ENCODE measurements around the gene LRRC36. TPM values are rescaled to one million over a fixed set of nuclear protein-coding genes. Genes with fewer than 3 reads are reported as not detected.
A peak's percentile ranks its signal among the peaks of the same experiment; 100 is the strongest.

Gene LRRC36
- total and polyA plus RNA-seq, 2 of the 13 experiments (the other 11 are each of a cell fraction or from before 2014, with no cell fraction given): 0.12 to 0.15 TPM

DNA sequence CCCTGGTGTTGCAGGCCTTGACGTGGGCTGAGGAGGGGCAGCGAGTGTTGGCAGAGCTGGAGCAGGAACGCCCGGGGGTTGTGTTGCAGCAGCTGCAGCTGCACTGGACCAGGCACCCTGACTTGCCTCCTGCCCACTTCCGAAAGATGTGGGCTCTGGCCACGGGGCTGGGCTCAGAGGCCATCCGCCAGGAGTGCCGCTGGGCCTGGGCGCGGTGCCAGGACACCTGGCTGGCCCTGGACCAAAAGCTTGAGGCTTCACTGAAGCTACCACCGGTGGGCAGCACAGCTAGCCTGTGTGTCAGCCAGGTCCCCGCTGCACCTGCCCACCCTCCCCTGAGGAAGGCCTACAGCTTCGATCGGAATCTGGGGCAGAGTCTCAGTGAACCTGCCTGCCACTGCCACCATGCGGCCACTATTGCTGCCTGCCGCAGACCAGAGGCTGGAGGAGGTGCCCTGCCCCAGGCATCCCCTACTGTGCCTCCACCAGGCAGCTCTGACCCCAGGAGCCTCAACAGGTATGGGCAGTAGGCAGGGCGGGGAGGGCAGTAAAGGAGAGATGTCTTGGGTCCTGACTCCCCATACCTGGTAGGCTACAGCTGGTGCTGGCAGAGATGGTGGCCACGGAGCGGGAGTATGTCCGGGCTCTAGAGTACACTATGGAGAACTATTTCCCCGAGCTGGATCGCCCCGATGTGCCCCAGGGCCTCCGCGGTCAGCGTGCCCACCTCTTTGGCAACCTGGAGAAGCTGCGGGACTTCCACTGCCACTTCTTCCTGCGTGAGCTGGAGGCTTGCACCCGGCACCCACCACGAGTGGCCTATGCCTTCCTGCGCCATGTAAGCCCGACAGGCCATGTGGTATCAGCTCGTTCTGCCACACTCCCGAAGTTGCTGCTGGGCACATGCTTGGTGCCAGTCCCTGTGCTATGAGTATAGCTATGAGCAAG lies 41.6 kb upstream of the LRRC36 start (continued):
- TF ChIP-seq, protein P1, sequence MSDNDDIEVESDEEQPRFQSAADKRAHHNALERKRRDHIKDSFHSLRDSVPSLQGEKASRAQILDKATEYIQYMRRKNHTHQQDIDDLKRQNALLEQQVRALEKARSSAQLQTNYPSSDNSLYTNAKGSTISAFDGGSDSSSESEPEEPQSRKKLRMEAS (IDR thresholded peaks at IDR 0.05): peak; percentile 53; the same call in 1 of the 2 replicates
- TF ChIP-seq MEIS1 (CRISPR knock-in tag; IDR thresholded peaks at IDR 0.05; ENCODE audit: borderline replicate concordance) (no peak), ZNF839 (CRISPR knock-in tag; IDR thresholded peaks at IDR 0.05; ENCODE audit: borderline replicate concordance) (no peak), SRSF1 (optimal IDR thresholded peaks at IDR 0.05; ENCODE audit: low read depth, low read length) (no peak), ZNF337 (CRISPR knock-in tag; IDR thresholded peaks at IDR 0.05; ENCODE audit: borderline replicate concordance, low read depth) (no peak), BHLHE40 (IDR thresholded peaks at IDR 0.05; ENCODE audit: low read length) (no peak), KLF11 (CRISPR knock-in tag; IDR thresholded peaks at IDR 0.05) (no peak), PHF5A (CRISPR knock-in tag; IDR thresholded peaks at IDR 0.05; ENCODE audit: low read depth, unreplicated experiment) (no peak), ZNF605 (CRISPR knock-in tag; IDR thresholded peaks at IDR 0.05) (no peak), DR1 (CRISPR knock-in tag; IDR thresholded peaks at IDR 0.05) (peak; percentile 51; the same call in 1 of the 2 replicates), POGZ (CRISPR knock-in tag; IDR thresholded peaks at IDR 0.05) (no peak), ZNF430 (CRISPR knock-in tag; IDR thresholded peaks at IDR 0.05) (no peak), JUNB (CRISPR knock-in tag; IDR thresholded peaks at IDR 0.05; ENCODE audit: borderline replicate concordance) (no peak), NFYC (CRISPR knock-in tag; IDR thresholded peaks at IDR 0.05) (no peak), RAD21 (CRISPR knock-in tag; IDR thresholded peaks at IDR 0.05) (peak; percentile 61), MED8 (CRISPR knock-in tag; IDR thresholded peaks at IDR 0.05; ENCODE audit: insufficient replicate concordance) (no peak), SMC3 (IDR thresholded peaks at IDR 0.05; ENCODE audit: low read length) (peak; percentile 52; the same call in 1 of the 2 replicates), MTF1 (CRISPR knock-in tag; IDR thresholded peaks at IDR 0.05) (no peak)
- TF ChIP-seq, protein P2, sequence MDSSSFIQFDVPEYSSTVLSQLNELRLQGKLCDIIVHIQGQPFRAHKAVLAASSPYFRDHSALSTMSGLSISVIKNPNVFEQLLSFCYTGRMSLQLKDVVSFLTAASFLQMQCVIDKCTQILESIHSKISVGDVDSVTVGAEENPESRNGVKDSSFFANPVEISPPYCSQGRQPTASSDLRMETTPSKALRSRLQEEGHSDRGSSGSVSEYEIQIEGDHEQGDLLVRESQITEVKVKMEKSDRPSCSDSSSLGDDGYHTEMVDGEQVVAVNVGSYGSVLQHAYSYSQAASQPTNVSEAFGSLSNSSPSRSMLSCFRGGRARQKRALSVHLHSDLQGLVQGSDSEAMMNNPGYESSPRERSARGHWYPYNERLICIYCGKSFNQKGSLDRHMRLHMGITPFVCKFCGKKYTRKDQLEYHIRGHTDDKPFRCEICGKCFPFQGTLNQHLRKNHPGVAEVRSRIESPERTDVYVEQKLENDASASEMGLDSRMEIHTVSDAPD (CRISPR knock-in tag; IDR thresholded peaks at IDR 0.05): no peak
- TF ChIP-seq, protein P3, sequence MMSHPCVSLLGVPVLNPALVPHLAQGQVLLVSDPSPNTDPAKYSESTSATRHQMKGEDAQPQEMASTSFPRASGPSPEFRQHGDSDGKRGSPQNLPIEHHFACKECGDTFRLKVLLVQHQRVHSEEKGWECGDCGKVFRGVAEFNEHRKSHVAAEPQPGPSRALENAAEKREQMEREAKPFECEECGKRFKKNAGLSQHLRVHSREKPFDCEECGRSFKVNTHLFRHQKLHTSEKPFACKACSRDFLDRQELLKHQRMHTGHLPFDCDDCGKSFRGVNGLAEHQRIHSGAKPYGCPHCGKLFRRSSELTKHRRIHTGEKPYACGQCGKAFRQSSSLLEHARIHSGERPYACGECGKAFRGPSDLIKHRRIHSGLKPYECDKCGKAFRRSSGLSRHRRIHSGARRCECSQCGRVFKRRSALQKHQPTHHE (CRISPR knock-in tag; IDR thresholded peaks at IDR 0.05; ENCODE audit: borderline replicate concordance): no peak
- TF ChIP-seq, protein P4, sequence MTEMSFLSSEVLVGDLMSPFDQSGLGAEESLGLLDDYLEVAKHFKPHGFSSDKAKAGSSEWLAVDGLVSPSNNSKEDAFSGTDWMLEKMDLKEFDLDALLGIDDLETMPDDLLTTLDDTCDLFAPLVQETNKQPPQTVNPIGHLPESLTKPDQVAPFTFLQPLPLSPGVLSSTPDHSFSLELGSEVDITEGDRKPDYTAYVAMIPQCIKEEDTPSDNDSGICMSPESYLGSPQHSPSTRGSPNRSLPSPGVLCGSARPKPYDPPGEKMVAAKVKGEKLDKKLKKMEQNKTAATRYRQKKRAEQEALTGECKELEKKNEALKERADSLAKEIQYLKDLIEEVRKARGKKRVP (CRISPR knock-in tag; IDR thresholded peaks at IDR 0.05): no peak
- TF ChIP-seq, protein P5, sequence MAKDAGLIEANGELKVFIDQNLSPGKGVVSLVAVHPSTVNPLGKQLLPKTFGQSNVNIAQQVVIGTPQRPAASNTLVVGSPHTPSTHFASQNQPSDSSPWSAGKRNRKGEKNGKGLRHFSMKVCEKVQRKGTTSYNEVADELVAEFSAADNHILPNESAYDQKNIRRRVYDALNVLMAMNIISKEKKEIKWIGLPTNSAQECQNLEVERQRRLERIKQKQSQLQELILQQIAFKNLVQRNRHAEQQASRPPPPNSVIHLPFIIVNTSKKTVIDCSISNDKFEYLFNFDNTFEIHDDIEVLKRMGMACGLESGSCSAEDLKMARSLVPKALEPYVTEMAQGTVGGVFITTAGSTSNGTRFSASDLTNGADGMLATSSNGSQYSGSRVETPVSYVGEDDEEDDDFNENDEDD (CRISPR knock-in tag; IDR thresholded peaks at IDR 0.05; ENCODE audit: borderline replicate concordance): no peak
- TF ChIP-seq, protein P6, sequence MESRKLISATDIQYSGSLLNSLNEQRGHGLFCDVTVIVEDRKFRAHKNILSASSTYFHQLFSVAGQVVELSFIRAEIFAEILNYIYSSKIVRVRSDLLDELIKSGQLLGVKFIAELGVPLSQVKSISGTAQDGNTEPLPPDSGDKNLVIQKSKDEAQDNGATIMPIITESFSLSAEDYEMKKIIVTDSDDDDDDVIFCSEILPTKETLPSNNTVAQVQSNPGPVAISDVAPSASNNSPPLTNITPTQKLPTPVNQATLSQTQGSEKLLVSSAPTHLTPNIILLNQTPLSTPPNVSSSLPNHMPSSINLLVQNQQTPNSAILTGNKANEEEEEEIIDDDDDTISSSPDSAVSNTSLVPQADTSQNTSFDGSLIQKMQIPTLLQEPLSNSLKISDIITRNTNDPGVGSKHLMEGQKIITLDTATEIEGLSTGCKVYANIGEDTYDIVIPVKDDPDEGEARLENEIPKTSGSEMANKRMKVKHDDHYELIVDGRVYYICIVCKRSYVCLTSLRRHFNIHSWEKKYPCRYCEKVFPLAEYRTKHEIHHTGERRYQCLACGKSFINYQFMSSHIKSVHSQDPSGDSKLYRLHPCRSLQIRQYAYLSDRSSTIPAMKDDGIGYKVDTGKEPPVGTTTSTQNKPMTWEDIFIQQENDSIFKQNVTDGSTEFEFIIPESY (CRISPR knock-in tag; IDR thresholded peaks at IDR 0.05): peak; percentile 99
